Right renal pelvis (tissue), 4 donors: ENCODE data around the gene DENND1A. TPM values are rescaled to one million over a fixed set of nuclear protein-coding genes. Genes with fewer than 3 reads are reported as not detected.

Source experiments
- DNase-seq, 4 donors: peaks; one replicate each; pipeline ENCODE4 v3.0.0-alpha.2; 2013; ENCODE audit warnings: low read depth in 4 of 4, low spot score in 3 of 4, missing footprints in 1 of 4
- polyA plus RNA-seq, 4 donors: library from polyadenylated mRNA; unstranded; fragments of 120-200 nt; gene quantifications; one replicate each; pipeline ENCODE4 v1.2.1, GENCODE V29; 2013; ENCODE audit not compliant: insufficient read length in 4 of 4

DENND1A gene
- polyA plus RNA-seq, 4 donors = 21.3 to 24.4 (median 23.3) TPM

GRCh38 chr9:123548741-123549545, 381.0 kb downstream of the DENND1A start:
- DNase-seq = no peak

- DNase-seq = no peak
Measured at GRCh38 chr9:123544007-123544827, 385.7 kb downstream of the DENND1A start.

GRCh38 chr9:123543492-123543891, 386.4 kb downstream of the DENND1A start:
- no peak for DNase-seq

DNA sequence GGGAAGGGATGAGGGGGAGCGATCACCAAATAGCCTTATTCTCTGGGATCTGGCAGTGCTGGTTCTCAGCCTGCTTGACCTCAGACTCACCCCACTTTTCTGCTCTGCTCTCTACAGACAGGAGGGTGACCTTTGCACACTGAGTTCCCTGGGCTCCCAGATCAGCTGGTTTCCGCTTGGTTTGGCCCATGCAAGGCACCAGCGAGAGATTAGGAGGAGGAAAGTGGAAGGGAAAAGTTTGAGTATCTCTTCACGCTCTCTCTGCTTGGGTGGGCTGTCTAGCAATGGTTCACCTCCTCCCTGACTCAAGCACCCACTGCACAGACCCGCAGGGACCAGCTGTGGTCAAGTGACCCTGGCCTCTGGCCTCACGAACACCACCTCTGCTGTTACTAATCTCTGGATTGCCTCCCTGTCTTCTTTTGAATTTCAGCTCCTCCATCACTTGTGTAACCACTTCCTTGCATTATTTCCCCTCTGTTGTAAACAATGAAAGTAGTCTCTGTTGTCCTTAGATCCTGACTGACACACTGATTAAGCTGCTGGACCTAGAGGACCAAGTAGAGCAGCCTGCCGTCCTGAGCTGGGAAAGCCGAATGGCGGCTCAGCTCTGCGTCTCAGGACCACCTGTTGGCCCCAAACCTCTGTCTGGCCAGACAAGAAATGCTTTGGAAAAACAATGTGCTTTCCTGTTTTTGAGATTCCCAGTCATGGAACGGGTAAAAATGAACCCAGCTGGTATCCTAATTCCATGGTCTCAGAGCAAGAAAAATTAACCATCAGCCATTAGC, 387.3 kb downstream of the DENND1A start:
- DNase-seq = no peak

- DNase-seq = no peak
Measured at GRCh38 chr9:123541411-123541810, 388.5 kb downstream of the DENND1A start.

GRCh38 chr9:123540457-123540856, 389.5 kb downstream of the DENND1A start:
- no peak for DNase-seq

DNA sequence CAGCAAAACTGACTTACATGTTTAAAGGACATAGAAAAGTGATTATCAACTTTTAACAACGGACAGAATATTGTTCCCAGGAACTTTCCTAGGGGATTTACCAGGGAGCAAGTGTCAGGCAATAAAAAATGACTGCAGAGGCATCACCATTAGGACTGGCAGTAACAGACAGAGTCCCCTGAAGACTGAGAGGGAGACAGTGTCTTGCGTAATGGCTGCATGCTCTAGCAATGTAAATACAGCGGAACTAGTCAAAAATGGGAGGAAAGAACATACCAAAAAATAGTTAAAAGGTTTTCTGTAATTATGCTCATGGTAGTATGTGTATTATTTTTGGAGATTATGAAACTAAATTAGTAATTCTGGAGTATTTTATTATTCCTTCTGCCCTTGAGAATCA, 392.1 kb downstream of the DENND1A start:
- DNase-seq = no peak

DNA sequence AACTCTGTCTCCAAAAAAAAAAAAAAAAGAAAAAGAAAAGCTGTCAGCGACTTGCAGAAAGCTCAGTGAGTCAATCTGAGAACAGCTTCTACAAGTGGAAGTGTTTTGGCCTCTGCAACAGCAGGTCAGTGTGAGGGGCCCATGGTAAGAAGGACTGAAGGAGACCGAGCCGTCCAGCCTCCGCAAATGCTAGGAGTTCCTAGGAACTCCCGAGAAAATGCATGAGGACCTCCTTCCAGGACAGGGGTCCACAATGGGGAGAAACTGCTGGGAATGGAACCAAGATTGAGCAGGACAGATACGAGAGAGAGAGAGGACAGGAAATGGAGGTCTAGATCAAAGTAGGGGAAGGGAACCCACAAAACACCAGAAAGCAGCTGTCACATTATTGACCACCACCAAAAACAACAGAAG, 393.5 kb downstream of the DENND1A start:
- DNase-seq = no peak

DNA sequence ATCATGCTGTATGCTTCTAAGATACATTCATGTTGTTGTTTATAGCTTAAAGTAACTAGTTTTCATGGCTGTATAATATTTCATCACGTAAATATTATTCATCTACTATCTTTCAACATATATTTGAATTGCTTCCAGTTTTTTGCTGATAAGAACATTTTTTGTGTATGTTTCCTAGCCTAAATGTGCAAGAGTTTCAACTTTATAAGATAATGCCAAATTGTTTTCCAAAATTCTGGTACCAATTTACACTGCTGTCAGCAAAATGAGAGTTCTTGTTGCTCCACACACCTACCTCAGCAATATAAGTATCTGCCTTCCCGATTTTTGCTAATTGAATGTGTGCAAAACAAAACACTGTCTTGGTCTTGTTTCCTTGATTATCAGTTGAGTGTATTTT, 395.6 kb downstream of the DENND1A start:
- no peak for DNase-seq

GRCh38 chr9:123530244-123530643, 399.7 kb downstream of the DENND1A start:
- no peak for DNase-seq

- no peak for DNase-seq
Measured at GRCh38 chr9:123528501-123528900, 401.4 kb downstream of the DENND1A start.

DNA sequence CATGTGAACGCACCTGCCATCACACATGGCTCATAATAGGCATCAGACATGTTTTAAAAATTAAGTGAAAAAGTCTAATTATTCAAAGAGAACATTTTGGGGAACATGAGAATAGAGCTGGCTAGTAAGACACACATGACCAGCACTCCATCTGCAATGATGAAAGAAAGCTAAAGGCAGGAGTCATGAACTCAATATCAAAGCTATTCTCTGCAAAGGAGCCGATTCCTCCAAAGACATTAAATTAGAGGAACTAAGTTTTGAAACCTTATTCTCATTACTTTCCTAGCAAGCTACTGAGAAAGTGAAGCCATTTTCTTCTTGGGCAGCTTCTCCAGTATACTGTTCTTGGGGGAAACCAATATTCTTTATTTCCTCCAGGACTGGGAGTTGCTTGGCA, 401.9 kb downstream of the DENND1A start:
- no peak for DNase-seq

GRCh38 chr9:123525957-123526356, 404.0 kb downstream of the DENND1A start:
- DNase-seq = no peak

DNA sequence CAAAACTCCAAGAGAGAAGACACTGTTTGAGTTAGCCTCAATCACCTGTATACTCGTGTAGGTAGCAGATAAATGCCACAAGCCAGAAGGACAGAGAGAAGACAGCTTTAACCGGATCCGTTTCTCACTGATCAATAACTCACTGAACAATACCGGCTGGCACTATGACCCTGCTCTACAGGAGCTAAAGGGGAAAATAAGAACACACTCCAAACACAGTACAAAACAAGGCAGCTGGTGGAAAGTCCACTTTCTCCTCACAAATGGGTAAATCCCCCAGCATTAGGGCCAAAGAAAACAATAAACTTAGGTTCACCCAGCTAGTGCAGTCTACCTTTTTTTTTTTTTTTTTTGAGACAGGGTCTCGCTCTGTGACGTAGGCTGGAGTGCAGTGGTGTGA, 404.5 kb downstream of the DENND1A start:
- DNase-seq = no peak

- DNase-seq = no peak
Measured at GRCh38 chr9:123524866-123525265, 405.1 kb downstream of the DENND1A start.

- no peak for DNase-seq
Measured at GRCh38 chr9:123523845-123524244, 406.1 kb downstream of the DENND1A start.

DNA sequence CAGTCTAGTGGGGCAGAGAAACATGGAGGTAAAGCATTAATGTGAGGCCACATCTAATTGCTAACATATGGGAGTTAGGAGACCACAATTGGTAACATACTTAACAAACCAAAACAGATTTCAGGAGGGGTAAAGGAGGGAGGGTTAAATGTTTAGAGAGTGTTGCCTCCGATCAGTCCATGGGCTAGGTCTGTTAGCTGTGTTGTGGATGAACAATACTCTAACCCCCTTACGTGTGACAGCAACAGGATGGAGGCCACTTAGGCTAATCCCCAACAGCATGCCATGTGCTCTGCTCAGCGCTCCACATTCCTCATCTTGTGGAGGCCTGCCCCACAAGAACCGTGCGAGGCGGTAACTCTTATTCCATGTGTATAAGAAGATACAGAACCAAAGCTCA, 406.9 kb downstream of the DENND1A start:
- no peak for DNase-seq

DNA sequence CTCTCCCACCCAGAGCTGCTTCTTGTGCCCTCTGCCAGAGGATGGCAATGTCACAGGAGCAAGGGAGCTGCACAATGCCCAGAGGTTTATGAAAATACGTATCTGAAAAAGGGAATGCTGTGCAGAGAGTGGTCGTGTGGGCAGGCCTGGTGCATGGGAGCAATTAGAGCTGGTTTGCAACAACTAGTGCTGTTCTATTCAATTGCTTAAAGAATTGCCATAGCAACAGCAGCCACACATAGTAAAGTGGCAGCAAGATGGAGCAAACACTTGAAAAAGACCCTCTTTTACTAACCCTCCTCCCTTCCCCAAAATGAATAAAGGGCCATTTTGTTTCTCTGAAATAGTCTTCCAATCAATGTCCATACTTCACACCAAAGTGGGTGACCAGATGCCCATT, 407.7 kb downstream of the DENND1A start:
- DNase-seq = no peak

- DNase-seq = no peak
Measured at GRCh38 chr9:123518338-123518737, 411.6 kb downstream of the DENND1A start.

- no peak for DNase-seq
Measured at GRCh38 chr9:123517512-123517911, 412.4 kb downstream of the DENND1A start.

DNA sequence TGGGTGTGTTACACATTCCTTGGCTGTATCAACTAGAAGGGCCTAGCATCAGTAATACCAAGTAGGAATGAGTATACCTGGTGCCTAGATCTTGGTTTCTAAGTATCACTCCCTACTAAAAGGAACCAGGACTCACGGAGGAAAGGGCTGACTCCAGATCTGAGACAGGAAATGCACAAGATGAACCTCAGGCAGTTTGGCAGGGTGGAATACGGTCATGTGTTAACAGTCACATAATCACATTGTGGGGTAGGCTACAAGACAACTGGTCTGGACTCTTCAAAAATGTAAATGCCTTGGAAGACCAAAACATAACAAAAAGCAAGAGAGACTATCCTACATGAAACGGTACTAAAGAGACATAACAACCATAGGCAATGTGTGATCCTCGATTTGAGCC, 415.2 kb downstream of the DENND1A start:
- DNase-seq = no peak
